ENCODE measurements around the gene PF4V1. TPM values are rescaled to one million over a fixed set of nuclear protein-coding genes. Genes with fewer than 3 reads are reported as not detected.

The PF4V1 gene
- total and polyA plus RNA-seq, 9 of the 15 experiments (the other 6 are each of a cell fraction or from before 2014, with no cell fraction given) = not detected

DNA sequence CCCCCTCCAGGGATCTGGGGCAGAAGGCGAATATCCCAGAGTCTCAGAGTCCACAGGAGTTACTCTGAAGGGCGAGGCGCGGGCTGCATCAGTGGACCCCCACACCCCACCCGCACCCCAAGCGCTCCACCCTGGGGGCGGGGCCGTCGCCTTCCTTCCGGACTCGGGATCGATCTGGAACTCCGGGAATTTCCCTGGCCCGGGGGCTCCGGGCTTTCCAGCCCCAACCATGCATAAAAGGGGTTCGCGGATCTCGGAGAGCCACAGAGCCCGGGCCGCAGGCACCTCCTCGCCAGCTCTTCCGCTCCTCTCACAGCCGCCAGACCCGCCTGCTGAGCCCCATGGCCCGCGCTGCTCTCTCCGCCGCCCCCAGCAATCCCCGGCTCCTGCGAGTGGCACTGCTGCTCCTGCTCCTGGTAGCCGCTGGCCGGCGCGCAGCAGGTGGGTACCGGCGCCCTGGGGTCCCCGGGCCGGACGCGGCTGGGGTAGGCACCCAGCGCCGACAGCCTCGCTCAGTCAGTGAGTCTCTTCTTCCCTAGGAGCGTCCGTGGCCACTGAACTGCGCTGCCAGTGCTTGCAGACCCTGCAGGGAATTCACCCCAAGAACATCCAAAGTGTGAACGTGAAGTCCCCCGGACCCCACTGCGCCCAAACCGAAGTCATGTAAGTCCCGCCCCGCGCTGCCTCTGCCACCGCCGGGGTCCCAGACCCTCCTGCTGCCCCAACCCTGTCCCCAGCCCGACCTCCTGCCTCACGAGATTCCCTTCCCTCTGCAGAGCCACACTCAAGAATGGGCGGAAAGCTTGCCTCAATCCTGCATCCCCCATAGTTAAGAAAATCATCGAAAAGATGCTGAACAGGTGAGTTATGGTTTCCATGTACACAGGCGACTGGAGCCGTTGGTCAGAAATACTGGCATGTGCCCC is 16.3 kb downstream of the PF4V1 start, which contains the start of gene CXCL1 (continued):
- TF ChIP-seq, protein P1, sequence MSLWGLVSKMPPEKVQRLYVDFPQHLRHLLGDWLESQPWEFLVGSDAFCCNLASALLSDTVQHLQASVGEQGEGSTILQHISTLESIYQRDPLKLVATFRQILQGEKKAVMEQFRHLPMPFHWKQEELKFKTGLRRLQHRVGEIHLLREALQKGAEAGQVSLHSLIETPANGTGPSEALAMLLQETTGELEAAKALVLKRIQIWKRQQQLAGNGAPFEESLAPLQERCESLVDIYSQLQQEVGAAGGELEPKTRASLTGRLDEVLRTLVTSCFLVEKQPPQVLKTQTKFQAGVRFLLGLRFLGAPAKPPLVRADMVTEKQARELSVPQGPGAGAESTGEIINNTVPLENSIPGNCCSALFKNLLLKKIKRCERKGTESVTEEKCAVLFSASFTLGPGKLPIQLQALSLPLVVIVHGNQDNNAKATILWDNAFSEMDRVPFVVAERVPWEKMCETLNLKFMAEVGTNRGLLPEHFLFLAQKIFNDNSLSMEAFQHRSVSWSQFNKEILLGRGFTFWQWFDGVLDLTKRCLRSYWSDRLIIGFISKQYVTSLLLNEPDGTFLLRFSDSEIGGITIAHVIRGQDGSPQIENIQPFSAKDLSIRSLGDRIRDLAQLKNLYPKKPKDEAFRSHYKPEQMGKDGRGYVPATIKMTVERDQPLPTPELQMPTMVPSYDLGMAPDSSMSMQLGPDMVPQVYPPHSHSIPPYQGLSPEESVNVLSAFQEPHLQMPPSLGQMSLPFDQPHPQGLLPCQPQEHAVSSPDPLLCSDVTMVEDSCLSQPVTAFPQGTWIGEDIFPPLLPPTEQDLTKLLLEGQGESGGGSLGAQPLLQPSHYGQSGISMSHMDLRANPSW (CRISPR knock-in tag; IDR thresholded peaks at IDR 0.05) = no peak
- TF ChIP-seq PRPF4 (IDR thresholded peaks at IDR 0.05; ENCODE audit: insufficient read depth, low read depth, low read length, poor library complexity, severe bottlenecking) (no peak), MEF2D (tag; conservative IDR thresholded peaks at IDR 0.05; ENCODE audit: low read depth) (no peak), ZNF134 (CRISPR knock-in tag; conservative IDR thresholded peaks at IDR 0.05) (no peak), KLF1 (tag; IDR thresholded peaks at IDR 0.05) (no peak), POLR2H (tag; IDR thresholded peaks at IDR 0.05; ENCODE audit: low read depth) (no peak), XRCC5 (IDR thresholded peaks at IDR 0.05; ENCODE audit: low read depth, low read length) (no peak), HNRNPL (IDR thresholded peaks at IDR 0.05; ENCODE audit: low read depth, low read length) (no peak), CBX5 (IDR thresholded peaks at IDR 0.05; ENCODE audit: borderline replicate concordance, low read depth) (no peak), MCM7 (IDR thresholded peaks at IDR 0.05) (no peak), NCOA1 (IDR thresholded peaks at IDR 0.05; ENCODE audit: low read depth) (no peak), TAF1 (IDR thresholded peaks at IDR 0.05; ENCODE audit: control insufficient read depth, extremely low read depth, insufficient read depth, low read length, severe bottlenecking) (peak; percentile 1), PHB2 (IDR thresholded peaks at IDR 0.05; ENCODE audit: low read depth) (no peak), ZNF583 (CRISPR knock-in tag; IDR thresholded peaks at IDR 0.05) (no peak), FOXA3 (CRISPR knock-in tag; conservative IDR thresholded peaks at IDR 0.05 in 1 of 2, IDR thresholded peaks at IDR 0.05 in 1 of 2) (no peak), HDAC8 (tag; IDR thresholded peaks at IDR 0.05) (no peak), PRMT5 (CRISPR knock-in tag; IDR thresholded peaks at IDR 0.05) (no peak), ZNF668 (CRISPR knock-in tag; IDR thresholded peaks at IDR 0.05) (no peak), NR2F6 (CRISPR knock-in tag; IDR thresholded peaks at IDR 0.05) (no peak), TSC22D4 (tag; IDR thresholded peaks at IDR 0.05) (no peak)
- TF ChIP-seq, protein P2, sequence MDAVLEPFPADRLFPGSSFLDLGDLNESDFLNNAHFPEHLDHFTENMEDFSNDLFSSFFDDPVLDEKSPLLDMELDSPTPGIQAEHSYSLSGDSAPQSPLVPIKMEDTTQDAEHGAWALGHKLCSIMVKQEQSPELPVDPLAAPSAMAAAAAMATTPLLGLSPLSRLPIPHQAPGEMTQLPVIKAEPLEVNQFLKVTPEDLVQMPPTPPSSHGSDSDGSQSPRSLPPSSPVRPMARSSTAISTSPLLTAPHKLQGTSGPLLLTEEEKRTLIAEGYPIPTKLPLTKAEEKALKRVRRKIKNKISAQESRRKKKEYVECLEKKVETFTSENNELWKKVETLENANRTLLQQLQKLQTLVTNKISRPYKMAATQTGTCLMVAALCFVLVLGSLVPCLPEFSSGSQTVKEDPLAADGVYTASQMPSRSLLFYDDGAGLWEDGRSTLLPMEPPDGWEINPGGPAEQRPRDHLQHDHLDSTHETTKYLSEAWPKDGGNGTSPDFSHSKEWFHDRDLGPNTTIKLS (IDR thresholded peaks at IDR 0.05; ENCODE audit: borderline replicate concordance, low read depth) = no peak
- TF ChIP-seq, protein P3, sequence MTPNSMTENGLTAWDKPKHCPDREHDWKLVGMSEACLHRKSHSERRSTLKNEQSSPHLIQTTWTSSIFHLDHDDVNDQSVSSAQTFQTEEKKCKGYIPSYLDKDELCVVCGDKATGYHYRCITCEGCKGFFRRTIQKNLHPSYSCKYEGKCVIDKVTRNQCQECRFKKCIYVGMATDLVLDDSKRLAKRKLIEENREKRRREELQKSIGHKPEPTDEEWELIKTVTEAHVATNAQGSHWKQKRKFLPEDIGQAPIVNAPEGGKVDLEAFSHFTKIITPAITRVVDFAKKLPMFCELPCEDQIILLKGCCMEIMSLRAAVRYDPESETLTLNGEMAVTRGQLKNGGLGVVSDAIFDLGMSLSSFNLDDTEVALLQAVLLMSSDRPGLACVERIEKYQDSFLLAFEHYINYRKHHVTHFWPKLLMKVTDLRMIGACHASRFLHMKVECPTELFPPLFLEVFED (CRISPR knock-in tag; conservative IDR thresholded peaks at IDR 0.05) = no peak
- TF ChIP-seq, protein P4, sequence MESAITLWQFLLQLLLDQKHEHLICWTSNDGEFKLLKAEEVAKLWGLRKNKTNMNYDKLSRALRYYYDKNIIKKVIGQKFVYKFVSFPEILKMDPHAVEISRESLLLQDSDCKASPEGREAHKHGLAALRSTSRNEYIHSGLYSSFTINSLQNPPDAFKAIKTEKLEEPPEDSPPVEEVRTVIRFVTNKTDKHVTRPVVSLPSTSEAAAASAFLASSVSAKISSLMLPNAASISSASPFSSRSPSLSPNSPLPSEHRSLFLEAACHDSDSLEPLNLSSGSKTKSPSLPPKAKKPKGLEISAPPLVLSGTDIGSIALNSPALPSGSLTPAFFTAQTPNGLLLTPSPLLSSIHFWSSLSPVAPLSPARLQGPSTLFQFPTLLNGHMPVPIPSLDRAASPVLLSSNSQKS (CRISPR knock-in tag; IDR thresholded peaks at IDR 0.05) = no peak
